ENCODE measurements around the gene MMEL1. TPM values are rescaled to one million over a fixed set of nuclear protein-coding genes. Genes with fewer than 3 reads are reported as not detected.
A peak's percentile ranks its signal among the peaks of the same experiment; 100 is the strongest.

MMEL1 gene
- total and polyA plus RNA-seq, 2 donors (not counting 1 experiment from before 2014, with no cell fraction given): not detected

DNA sequence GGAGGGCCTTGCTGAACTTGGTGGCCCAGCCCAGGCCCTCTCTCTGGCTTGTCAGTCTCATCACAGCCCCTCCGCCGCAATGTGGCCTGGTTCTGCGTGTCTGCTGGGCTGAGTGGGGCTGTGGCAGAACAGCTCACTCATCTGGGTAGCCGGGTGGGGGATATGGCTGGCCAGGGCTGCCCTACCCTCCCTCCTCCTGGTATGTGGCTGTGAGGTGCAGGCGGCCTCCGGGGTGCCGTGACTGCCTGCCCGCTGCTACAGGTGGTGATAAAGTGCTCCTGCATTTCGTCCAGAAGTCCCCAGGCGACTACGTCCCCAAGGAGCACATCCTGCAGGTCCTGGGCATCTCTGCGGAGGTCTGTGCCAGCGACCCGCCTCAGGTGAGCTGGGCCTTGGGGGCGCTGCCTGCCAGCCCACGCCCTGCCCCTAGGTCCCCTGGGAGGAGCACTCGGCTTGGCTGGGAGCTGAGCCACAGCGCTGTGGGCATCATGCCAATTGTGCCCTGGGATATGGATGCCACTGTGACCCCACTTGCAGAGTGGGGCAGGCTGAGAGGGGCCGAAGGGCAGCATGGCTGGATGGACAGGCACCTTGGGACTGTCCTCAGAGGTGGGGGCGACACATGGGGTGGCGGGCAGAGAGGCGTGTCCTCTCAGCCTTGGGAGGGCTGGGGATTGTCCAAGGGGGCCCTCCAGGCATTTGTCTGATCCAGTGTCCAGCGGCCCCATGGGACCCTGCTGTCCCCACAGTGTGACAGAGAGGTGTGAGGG is 44.0 kb downstream of the MMEL1 start:
- Histone ChIP-seq H3K4me1 (ENCODE audit: control insufficient read depth in 2 of 2, insufficient read depth in 2 of 2, low read length in 2 of 2) (peaks cover 22 to 33% of the 10 kb centered on the region in 2 donors), H3K9me3 (ENCODE audit: control extremely low read depth in 1 of 3, control insufficient read depth in 2 of 3, insufficient read depth in 1 of 3, low read length in 2 of 3) (no peaks in the 10 kb centered on the region), H3K27me3 (replicated peaks in 1 of 4; ENCODE audit: control extremely low read depth in 1 of 4, control insufficient read depth in 3 of 4, insufficient read depth in 4 of 4, low read length in 3 of 4) (peaks cover 0 to 3% (median 0%) of the 10 kb centered on the region in 4 experiments), H3K79me2 (ENCODE audit: control insufficient read depth, insufficient read depth, low read length) (peaks cover 12% of the 10 kb centered on the region), H3K27ac (ENCODE audit: low read length in 2 of 2) (no peak overlapping the region), H3K9ac (ENCODE audit: low read length) (no peak overlapping the region), H4K20me1 (ENCODE audit: control insufficient read depth, insufficient read depth, low read length, poor library complexity, severe bottlenecking) (no peaks in the 10 kb centered on the region), H2AFZ (ENCODE audit: insufficient read depth, low read depth, low read length, poor library complexity, severe bottlenecking) (no peak overlapping the region), H3K4me2 (replicated peaks; ENCODE audit: low read depth, low read length, poor library complexity, severe bottlenecking) (no peak overlapping the region), H3K36me3 (replicated peaks in 1 of 2; ENCODE audit: control extremely low read depth in 1 of 2, control insufficient read depth in 1 of 2, extremely low read depth in 1 of 2, insufficient read depth in 2 of 2, low read length in 1 of 2) (peaks cover 0 to 3% of the 10 kb centered on the region in 2 experiments), H3K4me3 (ENCODE audit: control extremely low read depth in 1 of 5, extremely low read depth in 1 of 5, insufficient read depth in 1 of 5, low read depth in 2 of 5, low read length in 4 of 5) (no peak overlapping the region)
- ATAC-seq (ENCODE audit: low read depth): no peak
- Mint-ChIP-seq H3K27me3 (no peaks in the 10 kb centered on the region), H3K9me3 (ENCODE audit: insufficient read depth) (no peaks in the 10 kb centered on the region), H3K4me3 (peak overlapping the region; percentile 52), H3K27ac (no peak overlapping the region), H3K4me1 (peaks cover 25% of the 10 kb centered on the region)
- intact Hi-C loops (cut with micrococcal nuclease): no loop called here
- POLR2A ChIA-PET: no interaction called here
- CTCF ChIA-PET: no interaction called here
- 89% methylated on average over 23 of the region's 23 CpGs for WGBS (ENCODE audit: insufficient coverage)
- TF ChIP-seq, protein P1, sequence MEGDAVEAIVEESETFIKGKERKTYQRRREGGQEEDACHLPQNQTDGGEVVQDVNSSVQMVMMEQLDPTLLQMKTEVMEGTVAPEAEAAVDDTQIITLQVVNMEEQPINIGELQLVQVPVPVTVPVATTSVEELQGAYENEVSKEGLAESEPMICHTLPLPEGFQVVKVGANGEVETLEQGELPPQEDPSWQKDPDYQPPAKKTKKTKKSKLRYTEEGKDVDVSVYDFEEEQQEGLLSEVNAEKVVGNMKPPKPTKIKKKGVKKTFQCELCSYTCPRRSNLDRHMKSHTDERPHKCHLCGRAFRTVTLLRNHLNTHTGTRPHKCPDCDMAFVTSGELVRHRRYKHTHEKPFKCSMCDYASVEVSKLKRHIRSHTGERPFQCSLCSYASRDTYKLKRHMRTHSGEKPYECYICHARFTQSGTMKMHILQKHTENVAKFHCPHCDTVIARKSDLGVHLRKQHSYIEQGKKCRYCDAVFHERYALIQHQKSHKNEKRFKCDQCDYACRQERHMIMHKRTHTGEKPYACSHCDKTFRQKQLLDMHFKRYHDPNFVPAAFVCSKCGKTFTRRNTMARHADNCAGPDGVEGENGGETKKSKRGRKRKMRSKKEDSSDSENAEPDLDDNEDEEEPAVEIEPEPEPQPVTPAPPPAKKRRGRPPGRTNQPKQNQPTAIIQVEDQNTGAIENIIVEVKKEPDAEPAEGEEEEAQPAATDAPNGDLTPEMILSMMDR (IDR thresholded peaks at IDR 0.05): no peak
- no peak for TF ChIP-seq EZH2 (IDR thresholded peaks at IDR 0.05; ENCODE audit: borderline replicate concordance, insufficient read depth, low read depth, low read length, poor library complexity, severe bottlenecking)
- DNase-seq: peak; percentile 30

Data from B cell (primary cell).